ENCODE data around the gene ALDH1A3.

The ALDH1A3 gene

DNA sequence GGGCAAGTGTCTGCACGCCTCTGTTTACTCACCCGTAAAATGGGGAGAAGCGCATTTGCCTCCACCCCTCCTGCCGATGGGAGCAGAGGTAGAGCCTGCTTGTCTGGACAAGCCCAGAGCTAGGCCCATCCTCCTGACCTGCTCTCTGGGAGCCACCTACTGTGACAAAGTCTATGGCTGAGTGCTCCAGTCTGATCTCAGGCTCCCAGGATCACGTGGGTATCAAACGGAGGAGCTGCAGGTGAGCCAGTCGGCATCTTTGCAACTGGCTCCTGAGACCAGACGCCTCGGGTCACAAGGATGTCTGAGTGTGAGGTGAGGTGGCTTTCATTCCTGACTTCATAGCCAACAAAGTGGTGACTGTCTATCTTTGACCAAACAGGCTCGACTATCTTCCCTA is 2.1 kb upstream of the ALDH1A3 start:
- no peak for DNase-seq
- intact Hi-C loops (cut with DNase I): loop anchor here (10.0 kb wide), 1 partner anchor 253 kb away; no protein-coding TSS in a partner anchor

DNA sequence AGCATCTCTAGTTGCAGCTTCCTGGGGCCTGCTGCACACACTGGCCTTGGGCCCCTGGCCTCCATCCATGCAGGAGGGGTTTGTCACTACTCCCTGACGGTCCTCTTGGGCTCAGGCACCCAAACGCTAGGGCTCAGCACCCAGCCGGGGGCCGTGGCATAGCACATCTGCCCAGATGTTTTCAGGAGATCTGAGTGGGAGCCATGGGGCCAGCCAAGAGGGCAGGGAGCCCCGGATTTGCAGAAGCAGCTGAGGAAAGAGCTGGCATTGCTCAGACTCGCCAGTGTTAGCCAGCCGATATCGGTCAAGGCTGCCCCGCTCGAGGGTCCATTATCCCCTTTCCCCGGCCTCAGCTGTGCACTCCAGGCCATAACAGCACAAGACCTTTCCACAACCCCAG is 1.5 kb upstream of the ALDH1A3 start:
- DNase-seq: no peak
- intact Hi-C loops (cut with DNase I): loop anchor here (10.0 kb wide), 1 partner anchor 253 kb away; no protein-coding TSS in a partner anchor

DNA sequence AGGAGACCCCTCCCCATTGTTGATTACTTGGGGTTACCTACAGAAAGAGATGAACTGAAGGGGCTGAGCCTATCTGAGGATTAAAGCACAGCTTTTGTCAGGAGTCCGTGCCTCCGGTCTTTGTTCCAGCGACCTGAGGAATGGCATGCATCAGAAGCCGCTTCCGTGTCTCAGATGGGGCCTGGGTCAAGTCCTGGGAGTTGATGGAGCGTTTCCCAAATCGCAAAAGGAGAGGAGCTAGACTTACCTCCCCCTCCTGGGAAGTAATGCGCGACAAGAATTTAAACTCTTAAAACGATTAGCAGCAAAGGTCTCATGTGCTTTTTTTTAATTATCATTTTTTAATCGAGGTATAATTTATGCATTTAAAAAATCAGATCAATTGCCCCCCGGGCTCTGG is 983 bp upstream of the ALDH1A3 start:
- DNase-seq: no peak
- intact Hi-C loops (cut with DNase I): loop anchor here (10.0 kb wide), 1 partner anchor 254 kb away; no protein-coding TSS in a partner anchor

DNA sequence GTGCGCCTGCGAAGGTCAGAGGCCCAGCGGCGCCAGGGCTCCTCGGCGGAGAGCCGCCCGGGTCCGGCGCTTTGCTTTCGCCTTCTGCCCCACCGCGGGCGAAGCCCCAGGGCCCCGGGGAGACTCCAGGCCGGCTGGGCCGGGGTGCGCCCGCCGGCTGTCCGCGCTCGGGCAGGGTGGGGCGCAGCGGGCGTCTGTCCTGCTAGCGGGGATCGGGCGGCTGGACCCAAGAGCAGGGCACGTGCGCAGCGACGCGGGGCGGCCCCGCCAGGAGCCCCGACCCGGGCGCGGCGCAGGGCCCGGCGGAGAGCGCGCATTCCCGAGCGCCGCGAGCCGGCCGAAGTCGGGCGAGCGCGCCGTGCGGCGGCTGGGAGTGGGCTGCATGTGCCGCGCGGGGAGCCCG is 569 bp upstream of the ALDH1A3 start:
- intact Hi-C loops (cut with DNase I): loop anchor here (10.0 kb wide), 1 partner anchor 254 kb away; no protein-coding TSS in a partner anchor
- DNase-seq: no peak

DNA sequence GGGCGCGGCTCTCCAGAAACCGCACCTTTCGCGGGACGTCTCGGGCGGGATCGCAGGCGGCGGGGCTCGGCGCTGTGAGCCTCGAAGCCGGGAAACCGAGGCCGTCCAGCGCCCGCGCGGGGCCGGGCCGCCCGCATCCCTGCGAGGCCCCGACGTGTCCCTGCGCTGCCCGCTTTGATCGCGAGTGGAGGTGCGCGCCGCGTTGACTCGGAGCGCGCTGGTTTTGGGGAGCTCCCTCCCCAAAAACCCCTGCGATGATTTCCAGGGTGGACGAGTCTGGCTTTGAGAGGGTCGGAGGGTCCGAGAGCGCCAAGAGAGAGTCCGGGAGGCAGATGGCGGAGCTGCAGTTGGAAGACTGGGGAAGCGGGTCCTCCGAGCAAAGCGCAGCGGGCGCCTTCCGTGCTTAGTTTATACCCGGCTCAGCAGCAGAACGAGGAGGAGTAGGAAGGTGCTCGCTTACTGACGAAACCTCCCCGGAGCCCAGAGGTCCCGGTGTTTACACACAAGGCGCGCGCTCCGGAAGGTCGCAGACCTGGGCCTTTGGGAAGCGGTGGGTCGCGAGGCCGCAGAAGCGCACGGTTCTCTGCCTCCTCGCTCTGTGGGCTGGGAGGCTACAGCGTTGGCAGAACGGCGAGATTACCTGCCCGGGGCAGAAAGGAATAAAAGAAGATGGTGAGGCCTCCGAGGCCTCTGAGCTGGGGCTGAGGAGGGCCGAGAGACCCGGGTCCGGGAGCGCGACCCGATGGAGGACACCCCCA is 687 bp downstream of the ALDH1A3 start:
- intact Hi-C loops (cut with DNase I): no loop called here
- DNase-seq: no peak

DNA sequence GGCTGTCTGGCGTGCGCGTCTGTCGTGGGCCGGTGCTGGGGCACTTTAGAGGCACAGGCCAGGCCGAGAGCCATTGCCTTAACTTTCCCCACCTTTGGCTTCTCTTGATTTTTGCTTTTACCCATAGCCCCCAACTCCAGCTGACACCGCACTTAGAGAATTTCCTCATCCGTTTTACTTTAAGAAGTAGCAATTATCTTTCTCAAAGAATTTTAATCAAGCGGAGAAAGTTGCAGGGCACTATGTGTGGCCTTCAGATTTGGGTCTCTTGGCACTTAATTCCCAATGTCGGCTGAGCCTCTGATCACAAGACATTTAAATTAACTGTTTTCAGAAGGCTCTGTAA is 1.2 kb downstream of the ALDH1A3 start:
- no peak for DNase-seq
- intact Hi-C loops (cut with DNase I): no loop called here

DNA sequence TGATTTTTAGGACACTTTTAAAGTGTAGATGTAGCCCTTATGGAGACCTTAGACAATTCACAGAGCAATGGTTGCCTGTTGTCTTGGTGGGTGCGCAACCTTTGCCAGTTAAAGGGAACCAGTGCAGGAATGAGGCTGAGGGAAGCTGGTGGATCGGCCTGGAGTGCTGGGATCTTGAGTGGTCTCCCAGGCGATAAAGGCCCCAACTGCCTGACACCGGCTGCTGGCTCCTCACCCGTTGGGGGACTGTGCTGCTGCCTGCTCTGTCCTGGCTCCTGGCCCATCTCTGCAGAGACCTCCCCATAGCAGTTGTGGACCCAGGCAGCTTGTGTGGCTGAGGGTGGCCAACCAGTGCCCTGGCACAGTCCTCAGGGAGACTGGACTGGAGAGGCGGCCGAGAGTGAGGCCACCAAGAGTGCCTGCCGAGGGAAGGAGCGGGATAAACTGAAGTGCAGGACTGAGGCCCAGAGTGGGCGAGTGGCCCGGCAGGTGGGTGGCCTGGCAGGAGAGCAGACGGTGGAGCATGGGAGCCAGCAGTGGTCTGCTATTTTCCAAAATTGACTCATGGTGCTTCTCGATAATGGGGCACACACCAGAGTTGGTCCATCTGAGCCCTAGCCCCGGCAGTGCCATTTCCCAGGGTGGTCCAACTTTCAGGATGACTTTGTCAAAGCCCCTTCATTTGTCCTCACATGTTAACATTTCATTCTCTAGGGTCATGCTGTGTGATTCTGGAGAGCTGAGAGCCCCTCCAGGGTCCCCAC is 2.1 kb downstream of the ALDH1A3 start:
- DNase-seq: no peak
- intact Hi-C loops (cut with DNase I): no loop called here

DNA sequence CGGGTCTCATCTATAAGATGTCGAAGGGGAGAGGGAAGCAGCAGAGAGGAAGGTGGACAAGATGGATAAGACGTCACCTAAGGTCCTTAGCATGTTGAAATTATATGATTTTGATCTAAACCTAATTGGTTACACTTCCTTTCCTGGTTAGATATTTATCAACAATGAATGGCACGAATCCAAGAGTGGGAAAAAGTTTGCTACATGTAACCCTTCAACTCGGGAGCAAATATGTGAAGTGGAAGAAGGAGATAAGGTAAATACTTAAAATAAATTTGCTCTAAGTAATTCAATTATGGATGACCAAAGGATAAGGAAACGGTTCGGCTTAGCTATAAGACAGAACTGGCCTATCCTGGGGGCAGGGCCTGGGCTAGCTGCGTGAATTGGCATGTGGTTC is 5.5 kb downstream of the ALDH1A3 start:
- no peak for DNase-seq
- intact Hi-C loops (cut with DNase I): no loop called here

DNA sequence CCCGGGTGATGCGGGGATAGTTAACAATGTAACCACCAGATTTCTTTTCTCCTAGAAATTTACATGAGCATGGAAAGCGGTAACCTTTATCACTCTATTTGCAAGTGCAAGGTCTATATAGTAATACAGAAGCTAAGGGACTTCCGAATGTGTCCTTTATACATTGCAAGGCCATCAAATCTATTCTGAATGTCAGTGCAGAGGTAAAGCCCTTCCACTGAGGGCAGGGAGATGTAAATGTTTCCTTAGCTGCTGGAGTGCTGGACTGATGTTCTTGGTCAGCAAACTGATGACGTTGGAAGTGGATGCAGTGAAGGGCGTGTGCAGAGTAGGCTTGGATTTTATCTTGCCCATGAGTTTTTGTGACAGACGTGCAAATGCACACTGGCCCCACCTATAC is 6.2 kb downstream of the ALDH1A3 start:
- intact Hi-C loops (cut with DNase I): no loop called here
- no peak for DNase-seq

DNA sequence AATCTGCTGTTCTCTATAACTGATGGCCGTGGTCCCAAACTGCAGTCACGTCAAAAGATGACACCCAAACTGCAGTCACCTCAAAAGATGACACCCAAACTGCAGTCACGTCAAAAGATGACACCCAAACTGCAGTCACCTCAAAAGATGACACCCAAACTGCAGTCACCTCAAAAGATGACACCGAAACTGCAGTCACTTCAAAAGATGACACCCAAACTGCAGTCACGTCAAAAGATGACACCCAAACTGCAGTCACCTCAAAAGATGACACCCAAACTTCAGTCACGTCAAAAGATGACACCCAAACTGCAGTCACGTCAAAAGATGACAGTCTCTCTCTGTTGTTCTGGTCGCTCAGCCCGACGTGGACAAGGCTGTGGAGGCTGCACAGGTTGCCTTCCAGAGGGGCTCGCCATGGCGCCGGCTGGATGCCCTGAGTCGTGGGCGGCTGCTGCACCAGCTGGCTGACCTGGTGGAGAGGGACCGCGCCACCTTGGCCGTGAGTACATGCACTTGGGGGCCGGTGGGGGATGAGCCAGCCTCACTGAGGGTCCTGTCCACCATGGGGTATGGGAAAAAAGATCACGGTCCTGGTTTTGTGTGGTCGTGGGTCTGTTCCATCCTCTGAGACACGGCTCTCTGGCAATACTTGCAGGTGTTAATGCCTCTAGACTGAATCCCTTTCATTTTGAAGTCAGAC is 7.7 kb downstream of the ALDH1A3 start:
- DNase-seq: no peak
- intact Hi-C loops (cut with DNase I): no loop called here

DNA sequence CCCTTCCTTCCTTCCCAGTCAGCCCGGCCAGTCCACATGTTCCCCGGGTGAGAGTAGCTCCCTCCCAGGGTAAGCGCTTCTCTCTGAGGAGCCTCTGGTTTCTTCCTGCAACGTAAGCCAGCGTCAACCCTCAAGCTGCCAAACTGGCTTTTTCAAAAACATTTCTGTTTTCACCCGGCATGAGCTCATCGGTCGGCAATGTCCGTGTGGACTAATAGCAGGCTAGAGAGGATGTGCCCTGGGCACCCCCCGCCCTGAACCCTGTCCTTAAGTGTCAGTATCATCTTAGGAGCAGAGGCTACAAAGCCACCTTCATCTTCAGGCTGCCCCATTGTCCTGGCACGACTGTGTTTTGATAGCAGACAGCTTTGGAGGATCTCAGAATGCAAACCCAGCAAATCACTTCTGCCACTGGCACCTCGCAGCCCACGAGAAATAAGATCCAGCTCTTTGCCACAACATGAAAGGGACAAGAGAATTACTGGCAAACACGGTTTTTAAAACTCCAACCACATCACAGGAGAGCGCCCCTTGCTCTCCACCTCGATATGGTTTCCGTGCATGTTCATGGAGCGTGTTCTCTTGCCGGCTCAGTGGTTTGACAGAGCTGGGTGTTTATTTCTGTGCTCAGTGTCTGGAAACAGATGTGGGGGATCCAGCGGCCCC is 9.9 kb downstream of the ALDH1A3 start:
- no peak for DNase-seq
- intact Hi-C loops (cut with DNase I): no loop called here

DNA sequence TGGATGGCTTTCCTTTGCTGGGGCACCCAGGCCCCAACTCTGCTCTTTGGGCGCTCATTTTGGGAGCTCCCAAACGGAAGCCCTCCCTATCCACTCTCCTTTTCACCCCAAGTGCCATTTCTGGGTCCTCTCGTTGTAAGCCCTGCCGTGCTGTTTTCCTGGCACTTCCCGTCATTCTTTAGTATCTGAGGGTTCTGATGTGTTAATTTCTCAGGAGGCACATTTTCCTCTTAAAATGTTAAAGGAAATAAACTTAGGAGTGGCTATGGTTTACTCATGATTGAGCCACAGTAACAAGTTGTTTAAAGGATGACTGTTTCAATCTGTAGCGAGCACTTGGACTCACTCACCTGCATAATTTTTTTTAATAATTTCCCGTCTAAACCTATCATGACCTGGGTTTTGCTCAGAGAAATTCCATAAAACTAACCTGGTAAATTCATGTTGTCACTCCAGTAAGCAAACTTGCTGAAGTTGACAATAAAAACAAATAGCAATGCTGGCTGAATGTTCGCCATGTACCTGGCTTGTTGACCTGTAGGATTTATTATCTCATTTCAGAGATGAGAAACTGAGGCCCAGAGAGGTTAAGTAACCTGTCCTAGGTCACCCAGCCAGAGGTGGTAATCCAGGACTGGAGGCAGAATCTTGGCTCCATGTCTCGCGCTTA is 10.6 kb downstream of the ALDH1A3 start:
- intact Hi-C loops (cut with DNase I): no loop called here
- no peak for DNase-seq

DNA sequence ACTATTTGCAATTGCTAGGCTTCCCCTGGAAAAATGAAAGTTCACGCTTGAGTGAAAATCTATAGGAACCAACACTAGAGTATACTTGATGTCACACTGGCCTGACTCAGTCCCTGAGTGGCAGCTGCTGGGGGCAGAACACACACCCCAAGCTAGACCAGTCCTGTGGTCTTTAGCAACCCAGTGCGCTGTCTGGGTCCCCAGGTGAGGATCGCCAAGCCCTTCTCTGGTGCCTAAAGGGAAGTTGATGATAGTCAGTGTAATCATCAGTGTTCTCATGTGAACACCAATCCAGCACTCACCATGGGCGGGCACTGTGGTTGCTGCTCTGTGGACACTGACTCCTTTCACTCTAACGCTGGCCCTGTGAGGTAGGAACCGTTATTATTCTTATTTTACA is 11.2 kb downstream of the ALDH1A3 start:
- intact Hi-C loops (cut with DNase I): no loop called here
- DNase-seq: no peak

DNA sequence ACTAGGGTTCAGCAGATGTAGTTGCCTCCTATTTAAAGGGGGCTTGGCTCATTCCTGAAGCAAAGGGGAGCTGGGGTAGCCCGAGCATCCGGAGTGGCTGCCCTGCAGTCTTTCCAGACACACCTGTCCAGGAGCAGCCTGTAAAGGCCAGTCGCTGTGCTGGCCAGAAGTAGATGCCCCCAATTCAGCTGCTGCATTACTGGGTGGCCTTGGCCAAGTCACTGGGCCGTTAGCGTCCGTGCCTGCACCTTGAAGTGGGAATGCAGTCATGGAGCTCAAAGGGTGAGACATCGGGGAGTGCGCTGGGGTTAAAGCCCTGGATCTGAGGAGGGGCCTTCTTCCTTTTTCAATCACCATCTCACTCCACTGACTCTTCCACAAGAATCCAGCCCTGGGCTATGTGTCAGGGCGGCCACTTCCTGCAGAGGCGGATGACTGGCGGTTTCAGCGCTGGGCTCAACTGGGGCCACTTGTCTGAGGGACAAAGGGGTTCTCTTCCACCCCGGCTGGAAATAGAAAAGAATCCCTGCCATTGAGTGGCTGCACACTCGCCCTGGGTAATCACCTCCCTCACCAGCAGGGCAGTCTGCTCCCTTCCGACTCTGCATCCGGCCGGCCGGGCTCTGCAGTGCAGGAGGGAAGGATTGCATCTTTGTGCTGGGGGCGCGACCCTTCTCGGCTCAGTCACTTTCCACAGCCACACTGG is 11.8 kb downstream of the ALDH1A3 start:
- peak in 40 of 42 donors; percentile 8 to 77 (median 46) for DNase-seq
- intact Hi-C loops (cut with DNase I): no loop called here

DNA sequence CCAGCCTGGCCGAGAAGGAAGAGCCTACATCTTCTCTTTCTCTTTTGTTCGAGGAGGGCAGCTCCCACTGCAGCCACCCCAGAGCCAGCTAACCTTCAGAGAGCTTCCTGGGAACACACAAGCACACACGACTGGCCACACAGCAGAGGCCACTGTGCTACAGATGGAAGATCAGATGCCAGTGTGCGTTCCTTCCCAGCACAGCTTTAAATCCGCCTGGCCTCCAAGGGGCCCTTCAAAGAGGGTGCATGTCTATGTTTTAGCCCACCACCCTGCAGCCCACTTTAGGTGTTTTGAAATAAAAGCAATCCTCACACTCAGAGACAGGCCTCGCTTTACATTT is 12.4 kb downstream of the ALDH1A3 start:
- DNase-seq: no peak
- intact Hi-C loops (cut with DNase I): no loop called here

DNA sequence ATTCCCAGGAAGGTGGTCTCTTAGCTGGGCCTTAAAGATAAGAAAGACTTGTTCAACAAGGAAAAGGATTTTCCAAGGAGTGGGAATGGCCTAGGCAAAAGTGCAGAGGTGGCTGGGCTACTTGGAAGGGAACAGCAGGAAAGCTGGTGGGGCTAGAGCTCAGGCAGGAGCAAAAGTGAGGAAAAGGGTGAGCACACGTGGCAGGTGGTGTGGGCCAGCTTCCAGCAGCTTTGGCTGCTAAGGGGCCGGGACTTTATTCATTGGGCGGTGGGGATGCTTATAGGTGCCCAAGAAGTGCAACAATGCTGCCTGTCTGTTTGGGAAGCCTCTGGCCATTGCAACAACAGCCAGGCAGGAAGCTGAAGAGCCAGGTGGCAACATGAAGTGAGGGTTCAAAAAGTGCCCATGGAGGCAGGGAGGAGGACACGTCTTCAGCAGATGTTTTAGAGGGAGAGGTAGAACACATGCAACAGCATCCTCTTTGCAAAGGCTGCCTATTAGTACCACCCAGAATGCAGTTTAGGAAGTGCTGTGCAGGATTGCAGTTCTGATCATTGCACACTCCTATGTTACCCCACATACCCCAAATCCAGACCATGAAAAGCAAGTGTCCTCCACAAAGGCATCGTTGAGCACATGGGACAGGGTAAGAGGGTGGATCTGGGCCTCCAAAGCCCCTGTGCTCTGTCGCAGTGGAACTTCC is 13.8 kb downstream of the ALDH1A3 start:
- intact Hi-C loops (cut with DNase I): no loop called here
- DNase-seq: no peak

DNA sequence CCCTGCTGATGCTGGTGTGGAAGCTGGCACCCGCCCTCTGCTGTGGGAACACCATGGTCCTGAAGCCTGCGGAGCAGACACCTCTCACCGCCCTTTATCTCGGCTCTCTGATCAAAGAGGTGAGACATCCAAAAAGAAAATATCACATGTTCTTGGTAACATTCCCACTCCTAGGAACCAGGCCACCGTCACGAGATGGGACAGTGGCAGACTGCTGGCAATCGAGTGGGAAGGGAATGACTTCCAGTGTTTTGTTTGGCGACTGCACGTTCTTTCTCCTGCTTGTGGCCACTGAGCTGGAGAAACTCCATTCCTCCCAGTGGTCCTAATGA is 14.3 kb downstream of the ALDH1A3 start:
- no peak for DNase-seq
- intact Hi-C loops (cut with DNase I): no loop called here

DNA sequence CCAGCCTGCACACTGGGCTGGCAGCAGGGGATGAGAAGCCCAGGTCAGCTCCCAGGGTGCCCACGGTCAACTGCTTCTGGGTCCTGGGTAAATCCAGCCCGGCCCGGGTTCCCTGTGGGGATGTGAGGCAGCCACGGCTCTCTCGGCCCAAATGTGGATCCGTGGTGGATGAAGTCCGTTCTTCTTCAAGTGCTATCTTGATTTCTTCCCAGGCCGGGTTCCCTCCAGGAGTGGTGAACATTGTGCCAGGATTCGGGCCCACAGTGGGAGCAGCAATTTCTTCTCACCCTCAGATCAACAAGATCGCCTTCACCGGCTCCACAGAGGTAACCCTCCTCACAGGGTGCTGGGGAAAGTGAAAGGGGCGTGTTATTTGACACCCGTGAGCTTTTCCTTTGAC is 16.1 kb downstream of the ALDH1A3 start:
- no peak for DNase-seq

More for the DNA sequence above, 16.1 kb downstream of the ALDH1A3 start:
- intact Hi-C loops (cut with DNase I): no loop called here
